ENCODE results near the gene MRGPRD. TPM values are rescaled to one million over a fixed set of nuclear protein-coding genes. Genes with fewer than 3 reads are reported as not detected.

The MRGPRD gene, protein sequence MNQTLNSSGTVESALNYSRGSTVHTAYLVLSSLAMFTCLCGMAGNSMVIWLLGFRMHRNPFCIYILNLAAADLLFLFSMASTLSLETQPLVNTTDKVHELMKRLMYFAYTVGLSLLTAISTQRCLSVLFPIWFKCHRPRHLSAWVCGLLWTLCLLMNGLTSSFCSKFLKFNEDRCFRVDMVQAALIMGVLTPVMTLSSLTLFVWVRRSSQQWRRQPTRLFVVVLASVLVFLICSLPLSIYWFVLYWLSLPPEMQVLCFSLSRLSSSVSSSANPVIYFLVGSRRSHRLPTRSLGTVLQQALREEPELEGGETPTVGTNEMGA
- total RNA-seq (2022) (not detected in 2 replicates), Bru-seq, nascent RNA (not detected), BruChase-seq, experiment 1, labeled RNA remaining after a 6-hour chase (not detected), BruChase-seq, experiment 2, labeled RNA remaining after a 2-hour chase (not detected)
- long read RNA-seq = 0 reads

DNA sequence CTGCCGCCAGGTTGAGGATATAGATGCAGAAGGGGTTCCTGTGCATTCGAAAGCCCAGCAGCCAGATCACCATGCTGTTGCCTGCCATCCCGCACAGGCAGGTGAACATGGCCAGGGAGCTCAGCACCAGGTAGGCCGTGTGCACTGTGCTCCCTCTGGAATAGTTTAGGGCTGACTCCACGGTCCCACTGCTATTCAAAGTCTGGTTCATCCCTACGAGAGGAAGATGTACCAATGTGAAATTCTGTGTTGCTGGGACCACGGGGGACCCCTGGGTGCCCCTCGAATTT is at the start of gene MRGPRD:
TSS of gene MRGPRD (minus strand) at position 211 of the 290 bp plus-strand sequence. CDS start at position 211, 0 bp downstream.
- ChIA-PET CTCF (interaction anchor here (0.6 to 0.7 kb wide), 2 partner anchors 10 to 790 kb away, joined by 3 read pairs; no protein-coding TSS in a partner anchor), POLR2A (interaction anchor here (0.9 kb wide), 1 partner anchor 78 kb away, joined by 3 read pairs; no protein-coding TSS in a partner anchor)
- H3K4me1 Mint-ChIP-seq (ENCODE audit: insufficient read depth, unreplicated experiment) = no peaks in the 10 kb centered on the region
- no TSS peak for BruUV-seq (replicated peaks)
- intact Hi-C loops (cut with micrococcal nuclease) = no loop called here
- no peak within 1 kb of the TSS for H3K4me3 Mint-ChIP-seq (ENCODE audit: unreplicated experiment)
- DNase-seq (ENCODE audit: unreplicated experiment) = no peak
- TF ChIP-seq, protein P1, sequence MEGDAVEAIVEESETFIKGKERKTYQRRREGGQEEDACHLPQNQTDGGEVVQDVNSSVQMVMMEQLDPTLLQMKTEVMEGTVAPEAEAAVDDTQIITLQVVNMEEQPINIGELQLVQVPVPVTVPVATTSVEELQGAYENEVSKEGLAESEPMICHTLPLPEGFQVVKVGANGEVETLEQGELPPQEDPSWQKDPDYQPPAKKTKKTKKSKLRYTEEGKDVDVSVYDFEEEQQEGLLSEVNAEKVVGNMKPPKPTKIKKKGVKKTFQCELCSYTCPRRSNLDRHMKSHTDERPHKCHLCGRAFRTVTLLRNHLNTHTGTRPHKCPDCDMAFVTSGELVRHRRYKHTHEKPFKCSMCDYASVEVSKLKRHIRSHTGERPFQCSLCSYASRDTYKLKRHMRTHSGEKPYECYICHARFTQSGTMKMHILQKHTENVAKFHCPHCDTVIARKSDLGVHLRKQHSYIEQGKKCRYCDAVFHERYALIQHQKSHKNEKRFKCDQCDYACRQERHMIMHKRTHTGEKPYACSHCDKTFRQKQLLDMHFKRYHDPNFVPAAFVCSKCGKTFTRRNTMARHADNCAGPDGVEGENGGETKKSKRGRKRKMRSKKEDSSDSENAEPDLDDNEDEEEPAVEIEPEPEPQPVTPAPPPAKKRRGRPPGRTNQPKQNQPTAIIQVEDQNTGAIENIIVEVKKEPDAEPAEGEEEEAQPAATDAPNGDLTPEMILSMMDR (IDR thresholded peaks at IDR 0.05; ENCODE audit: unreplicated experiment) = no peak
- H3K27ac Mint-ChIP-seq (ENCODE audit: low read depth, unreplicated experiment) = no peak within 1 kb of the TSS
- H3K27me3 Mint-ChIP-seq (ENCODE audit: insufficient read depth, unreplicated experiment) = peaks cover 53% of the 10 kb centered on the region
- peaks cover 8% of the 10 kb centered on the region for H3K9me3 Mint-ChIP-seq (ENCODE audit: unreplicated experiment)
- no peaks in the 10 kb centered on the region for H3K36me3 Mint-ChIP-seq (ENCODE audit: insufficient read depth, unreplicated experiment)

DNA sequence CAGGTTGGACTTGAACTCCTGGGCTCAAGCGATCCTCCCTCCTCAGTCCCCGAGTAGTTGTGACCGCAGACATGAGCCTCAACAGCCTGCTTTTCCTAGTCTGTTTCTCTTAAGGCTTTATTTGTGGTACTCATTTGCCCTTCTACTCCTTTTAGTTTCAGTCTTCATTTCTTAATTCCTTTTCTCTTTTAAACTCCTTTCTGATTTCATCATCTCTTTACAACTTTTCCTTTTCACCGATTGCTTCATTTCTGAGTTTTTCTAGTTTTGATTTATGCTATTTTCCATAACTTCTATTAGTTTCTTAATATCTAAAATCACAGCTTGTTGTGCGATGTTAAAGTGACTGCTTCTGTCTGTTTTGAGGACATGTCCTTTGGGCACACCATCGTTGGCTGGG is 49.5 kb upstream of the MRGPRD start:
- ChIA-PET CTCF (interaction anchor here (0.7 to 0.8 kb wide), 2 partner anchors 18 to 583 kb away, joined by 3 to 4 read pairs; no protein-coding TSS in a partner anchor), POLR2A (no interaction called here)
- H3K27me3 Mint-ChIP-seq (ENCODE audit: insufficient read depth, unreplicated experiment) = peaks cover 13% of the 10 kb centered on the region
- no peaks in the 10 kb centered on the region for H3K36me3 Mint-ChIP-seq (ENCODE audit: insufficient read depth, unreplicated experiment)
- H3K4me1 Mint-ChIP-seq (ENCODE audit: insufficient read depth, unreplicated experiment) = no peaks in the 10 kb centered on the region
- no peak overlapping the region for H3K4me3 Mint-ChIP-seq (ENCODE audit: unreplicated experiment)
- no TSS peak for BruUV-seq (replicated peaks)
- no peaks in the 10 kb centered on the region for H3K9me3 Mint-ChIP-seq (ENCODE audit: unreplicated experiment)
- DNase-seq (ENCODE audit: unreplicated experiment) = no peak
- TF ChIP-seq, protein P1 (IDR thresholded peaks at IDR 0.05; ENCODE audit: unreplicated experiment) = no peak
- H3K27ac Mint-ChIP-seq (ENCODE audit: low read depth, unreplicated experiment) = no peak overlapping the region
- intact Hi-C loops (cut with micrococcal nuclease) = no loop called here

DNA sequence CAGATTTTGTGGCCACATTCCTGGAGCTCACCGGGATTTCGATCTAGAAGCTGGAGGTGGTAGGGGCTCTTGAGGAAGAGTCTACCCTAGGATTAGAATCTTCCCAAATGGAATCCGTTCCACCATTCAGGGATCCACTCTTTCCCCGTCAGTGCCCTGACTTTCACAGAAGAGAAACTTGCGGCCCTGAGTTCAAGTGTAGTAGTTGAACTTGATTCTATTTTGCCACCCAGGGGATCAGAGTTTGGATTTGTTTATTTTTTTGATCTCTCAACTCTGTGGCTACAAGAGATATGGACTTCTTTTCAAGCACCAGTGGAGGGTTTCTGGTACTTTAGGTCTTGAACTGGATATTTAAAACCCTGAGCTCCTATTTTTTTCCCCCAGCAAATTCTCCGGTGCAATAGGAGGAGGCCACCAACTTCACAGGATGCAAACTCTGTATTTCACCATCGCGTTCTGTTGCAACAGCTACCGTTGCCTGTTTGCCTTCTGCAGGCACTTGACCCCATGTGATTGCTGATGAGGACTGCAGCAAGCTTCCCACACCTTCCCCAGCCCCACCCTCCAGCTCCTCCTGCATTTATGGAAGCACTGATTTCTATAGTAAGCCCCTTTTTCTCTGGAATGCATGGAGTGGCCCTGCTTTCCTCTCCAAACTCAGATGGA is 47.1 kb upstream of the MRGPRD start:
- H3K4me1 Mint-ChIP-seq (ENCODE audit: insufficient read depth, unreplicated experiment) = no peaks in the 10 kb centered on the region
- intact Hi-C loops (cut with micrococcal nuclease) = no loop called here
- no peaks in the 10 kb centered on the region for H3K9me3 Mint-ChIP-seq (ENCODE audit: unreplicated experiment)
- POLR2A ChIA-PET = interaction anchor here (0.6 kb wide), 2 partner anchors 216 to 413 kb away, joined by 3 read pairs; no protein-coding TSS in a partner anchor
- DNase-seq (ENCODE audit: unreplicated experiment) = no peak
- H3K4me3 Mint-ChIP-seq (ENCODE audit: unreplicated experiment) = no peak overlapping the region
- no TSS peak for BruUV-seq (replicated peaks)
- CTCF ChIA-PET = interaction anchor here (1.3 kb wide), 1 partner anchor 12 kb away, joined by 4 read pairs; no protein-coding TSS in a partner anchor
- TF ChIP-seq, protein P1 (IDR thresholded peaks at IDR 0.05; ENCODE audit: unreplicated experiment) = no peak
- H3K36me3 Mint-ChIP-seq (ENCODE audit: insufficient read depth, unreplicated experiment) = no peaks in the 10 kb centered on the region
- no peak overlapping the region for H3K27ac Mint-ChIP-seq (ENCODE audit: low read depth, unreplicated experiment)
- peaks cover 13% of the 10 kb centered on the region for H3K27me3 Mint-ChIP-seq (ENCODE audit: insufficient read depth, unreplicated experiment)

DNA sequence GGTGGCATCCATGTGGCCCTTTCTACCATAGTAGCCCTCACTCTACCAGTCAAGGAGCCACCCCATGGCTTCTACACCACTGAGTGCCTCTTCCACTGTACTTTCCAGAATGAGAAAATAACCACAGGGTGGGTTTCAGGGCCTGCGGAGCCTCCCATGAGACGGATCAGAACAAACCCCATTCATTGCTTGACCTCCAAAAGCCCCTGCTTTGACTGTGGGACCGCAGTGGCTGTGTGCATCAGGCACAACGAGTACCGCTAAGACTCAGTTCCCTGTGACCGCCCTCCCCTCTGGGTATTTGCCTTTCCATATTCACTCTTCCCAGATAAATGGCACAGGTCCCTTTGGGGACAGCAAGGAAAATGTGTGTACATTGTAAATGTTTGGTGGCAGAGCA is 43.7 kb upstream of the MRGPRD start:
- intact Hi-C loops (cut with micrococcal nuclease) = no loop called here
- no peaks in the 10 kb centered on the region for H3K4me1 Mint-ChIP-seq (ENCODE audit: insufficient read depth, unreplicated experiment)
- no peak for DNase-seq (ENCODE audit: unreplicated experiment)
- TF ChIP-seq, protein P1 (IDR thresholded peaks at IDR 0.05; ENCODE audit: unreplicated experiment) = no peak
- ChIA-PET POLR2A (no interaction called here), CTCF (no interaction called here)
- H3K27ac Mint-ChIP-seq (ENCODE audit: low read depth, unreplicated experiment) = no peak overlapping the region
- no peaks in the 10 kb centered on the region for H3K9me3 Mint-ChIP-seq (ENCODE audit: unreplicated experiment)
- H3K4me3 Mint-ChIP-seq (ENCODE audit: unreplicated experiment) = no peak overlapping the region
- no peaks in the 10 kb centered on the region for H3K36me3 Mint-ChIP-seq (ENCODE audit: insufficient read depth, unreplicated experiment)
- no TSS peak for BruUV-seq (replicated peaks)
- H3K27me3 Mint-ChIP-seq (ENCODE audit: insufficient read depth, unreplicated experiment) = no peaks in the 10 kb centered on the region

Data from MCF 10A (cell line).